Jurkat, Clone E6-1 (cell line): ENCODE results near the gene SLC7A14.

Experiments used
- DNase-seq: peaks from one replicate; pipeline ENCODE4 v3.0.0-alpha.2; 2011; ENCODE audit warnings: low read depth, low spot score
- H3K4me3 ChIP-seq: 2 replicates; pipeline ENCODE4 v1.5.1; 2011; ENCODE audit warnings: mild to moderate bottlenecking, low read length, control low read depth, moderate library complexity

SLC7A14 gene

GRCh38 chr3:170484869-170485268 is 101.0 kb downstream of the SLC7A14 start:
- no peak for DNase-seq

GRCh38 chr3:170483485-170484262 is 102.2 kb downstream of the SLC7A14 start:
- DNase-seq: peak; percentile 4
- no peak overlapping the region for H3K4me3 ChIP-seq

More at GRCh38 chr3:170484869-170485268, 101.0 kb downstream of the SLC7A14 start:
- no peak overlapping the region for H3K4me3 ChIP-seq

- DNase-seq: no peak
- no peak overlapping the region for H3K4me3 ChIP-seq
These were observed 103.7 kb downstream of the SLC7A14 start for GRCh38 chr3:170482199-170482598.

GRCh38 chr3:170480111-170480510 is 105.8 kb downstream of the SLC7A14 start:
- peak; percentile 26 for DNase-seq
- H3K4me3 ChIP-seq: no peak overlapping the region

- no peak for DNase-seq
- H3K4me3 ChIP-seq: no peak overlapping the region
These were observed 108.5 kb downstream of the SLC7A14 start for GRCh38 chr3:170477395-170477794.

GRCh38 chr3:170476291-170476690 is 109.6 kb downstream of the SLC7A14 start:
- no peak for DNase-seq
- H3K4me3 ChIP-seq: no peak overlapping the region

- DNase-seq: no peak
- no peak overlapping the region for H3K4me3 ChIP-seq
These were observed 110.7 kb downstream of the SLC7A14 start for GRCh38 chr3:170475092-170475685.

- no peak overlapping the region for H3K4me3 ChIP-seq
- no peak for DNase-seq
These were observed 112.5 kb downstream of the SLC7A14 start for GRCh38 chr3:170473358-170473757.

- H3K4me3 ChIP-seq: no peak overlapping the region
These were observed 114.7 kb downstream of the SLC7A14 start for GRCh38 chr3:170471149-170471548.

GRCh38 chr3:170470063-170471016 is 115.5 kb downstream of the SLC7A14 start:
- DNase-seq: no peak
- no peak overlapping the region for H3K4me3 ChIP-seq

More at GRCh38 chr3:170471149-170471548, 114.7 kb downstream of the SLC7A14 start:
- no peak for DNase-seq

- no peak for DNase-seq
- no peak overlapping the region for H3K4me3 ChIP-seq
These were observed 116.5 kb downstream of the SLC7A14 start for GRCh38 chr3:170469151-170470062.

GRCh38 chr3:170467571-170468147 is 118.2 kb downstream of the SLC7A14 start:
- no peak for DNase-seq
- no peak overlapping the region for H3K4me3 ChIP-seq

- H3K4me3 ChIP-seq: no peak overlapping the region
- no peak for DNase-seq
These were observed 118.9 kb downstream of the SLC7A14 start for GRCh38 chr3:170467007-170467406.

- DNase-seq: no peak
- no peak overlapping the region for H3K4me3 ChIP-seq
These were observed 119.9 kb downstream of the SLC7A14 start for GRCh38 chr3:170465955-170466354.

GRCh38 chr3:170463011-170463410 is 122.9 kb downstream of the SLC7A14 start:
- no peak overlapping the region for H3K4me3 ChIP-seq
- DNase-seq: no peak

GRCh38 chr3:170458285-170458684 is 127.6 kb downstream of the SLC7A14 start:
- no peak for DNase-seq
- no peak overlapping the region for H3K4me3 ChIP-seq

- DNase-seq: no peak
These were observed 131.4 kb downstream of the SLC7A14 start for GRCh38 chr3:170454509-170454908.

GRCh38 chr3:170450039-170450438 is 135.8 kb downstream of the SLC7A14 start:
- no peak overlapping the region for H3K4me3 ChIP-seq
- no peak for DNase-seq

More at GRCh38 chr3:170454509-170454908, 131.4 kb downstream of the SLC7A14 start:
- H3K4me3 ChIP-seq: no peak overlapping the region
